ENCODE results near the gene BANP. TPM values are rescaled to one million over a fixed set of nuclear protein-coding genes. Genes with fewer than 3 reads are reported as not detected.

The BANP gene
- total and polyA plus RNA-seq, 12 donors, result 6.1 to 20.4 (median 13.5) TPM

DNA sequence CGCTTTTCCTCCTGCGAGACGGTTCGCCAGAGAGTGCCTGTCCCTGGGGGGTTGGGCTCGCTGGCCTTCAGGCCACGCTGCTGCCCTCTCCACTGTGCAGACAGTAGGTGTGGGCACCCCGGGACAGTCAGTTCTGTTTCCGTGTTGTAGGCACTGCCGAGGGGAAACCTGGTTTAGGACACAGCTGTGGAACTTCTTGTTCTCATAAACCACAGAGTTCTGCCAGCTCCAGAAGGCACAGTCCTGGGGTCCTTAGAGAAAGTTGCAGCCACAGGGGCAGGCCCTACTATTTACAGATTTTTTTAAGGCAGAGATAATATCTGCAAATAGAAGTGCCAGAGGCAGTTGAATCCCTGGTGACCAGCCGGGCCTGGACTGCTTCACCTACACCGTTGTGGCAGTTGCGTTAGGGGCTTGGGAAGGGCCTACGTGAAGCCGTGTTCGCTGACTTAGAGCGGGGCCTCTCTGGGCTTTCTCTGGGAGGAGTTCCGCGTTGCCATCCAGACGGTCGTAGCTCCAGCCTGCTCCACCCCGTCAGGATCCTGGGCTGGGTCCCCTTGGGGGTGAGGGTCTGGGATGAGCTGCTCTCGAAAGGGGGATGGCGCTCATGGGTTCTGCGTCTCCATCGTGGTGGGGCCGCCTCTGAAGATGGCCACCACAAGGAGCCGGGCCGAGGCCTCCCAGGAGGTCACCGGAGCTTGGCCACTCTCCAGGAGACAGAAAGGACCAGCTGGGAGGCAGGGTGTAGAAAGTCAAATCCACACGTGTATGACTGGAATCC is 126.3 kb downstream of the BANP start:
- intact Hi-C loops (cut with DNase I), result no loop called here
- 72 to 82% methylated on average over 30 of the region's 30 CpGs for WGBS, 2 donors
- Histone ChIP-seq H3K36me3 (peaks cover 0 to 57% (median 6%) of the 10 kb centered on the region in 9 donors), H3K9me3 (no peaks in the 10 kb centered on the region), H3K4me1 (peaks cover 0 to 16% (median 4%) of the 10 kb centered on the region in 9 donors), H3K4me3 (no peak overlapping the region), H3K27ac (peak overlapping the region in 4 of 10 donors; percentile 12 to 46 (median 27)), H3K27me3 (no peaks in the 10 kb centered on the region)
- ATAC-seq (peak; percentile 13 to 88 (median 59)), DNase-seq (peak in 1 of 2 donors; percentile 45)
- TF ChIP-seq, protein P1, sequence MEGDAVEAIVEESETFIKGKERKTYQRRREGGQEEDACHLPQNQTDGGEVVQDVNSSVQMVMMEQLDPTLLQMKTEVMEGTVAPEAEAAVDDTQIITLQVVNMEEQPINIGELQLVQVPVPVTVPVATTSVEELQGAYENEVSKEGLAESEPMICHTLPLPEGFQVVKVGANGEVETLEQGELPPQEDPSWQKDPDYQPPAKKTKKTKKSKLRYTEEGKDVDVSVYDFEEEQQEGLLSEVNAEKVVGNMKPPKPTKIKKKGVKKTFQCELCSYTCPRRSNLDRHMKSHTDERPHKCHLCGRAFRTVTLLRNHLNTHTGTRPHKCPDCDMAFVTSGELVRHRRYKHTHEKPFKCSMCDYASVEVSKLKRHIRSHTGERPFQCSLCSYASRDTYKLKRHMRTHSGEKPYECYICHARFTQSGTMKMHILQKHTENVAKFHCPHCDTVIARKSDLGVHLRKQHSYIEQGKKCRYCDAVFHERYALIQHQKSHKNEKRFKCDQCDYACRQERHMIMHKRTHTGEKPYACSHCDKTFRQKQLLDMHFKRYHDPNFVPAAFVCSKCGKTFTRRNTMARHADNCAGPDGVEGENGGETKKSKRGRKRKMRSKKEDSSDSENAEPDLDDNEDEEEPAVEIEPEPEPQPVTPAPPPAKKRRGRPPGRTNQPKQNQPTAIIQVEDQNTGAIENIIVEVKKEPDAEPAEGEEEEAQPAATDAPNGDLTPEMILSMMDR (IDR thresholded peaks at IDR 0.05), result no peak

DNA sequence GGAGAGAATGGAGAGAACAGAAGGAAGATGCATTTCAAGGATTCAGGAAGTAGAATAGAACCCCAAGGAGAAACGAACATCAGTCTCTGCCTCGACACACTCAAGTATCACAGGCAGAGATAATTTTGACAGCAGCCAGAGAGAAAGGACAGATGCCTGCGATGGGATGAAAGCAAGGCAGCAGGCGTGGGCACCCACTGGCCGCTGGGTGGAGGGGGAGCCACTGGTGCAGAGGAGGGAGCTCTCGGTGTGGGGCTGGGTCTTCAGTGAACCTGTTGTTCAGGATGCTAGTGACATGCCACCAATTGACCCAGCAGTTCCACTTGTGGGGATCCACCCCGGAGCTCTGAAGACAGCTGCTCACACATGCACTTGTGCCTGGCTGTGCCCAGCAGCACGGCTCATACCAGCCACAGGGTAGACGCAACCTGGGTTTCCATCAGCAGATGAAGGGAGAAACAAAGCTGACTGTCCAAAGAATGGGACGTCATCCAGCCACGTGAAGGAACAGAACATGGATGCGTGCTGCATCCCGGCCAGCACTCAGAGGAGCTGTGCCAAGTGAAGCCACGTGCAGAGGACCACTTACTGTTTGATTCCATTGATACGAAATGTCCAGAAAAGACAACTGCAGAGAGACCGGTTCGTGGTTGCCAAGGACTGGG is 127.0 kb downstream of the BANP start:
- intact Hi-C loops (cut with DNase I), result no loop called here
- WGBS, 2 donors, result 72 to 84% methylated on average over 17 of the region's 17 CpGs
- Histone ChIP-seq H3K27me3 (no peaks in the 10 kb centered on the region), H3K36me3 (peaks cover 0 to 51% (median under 1%) of the 10 kb centered on the region in 9 donors), H3K4me1 (peaks cover 0 to 16% (median 4%) of the 10 kb centered on the region in 9 donors), H3K9me3 (no peaks in the 10 kb centered on the region), H3K27ac (peak overlapping the region in 1 of 10 donors; percentile 46), H3K4me3 (no peak overlapping the region)
- TF ChIP-seq, protein P1 (IDR thresholded peaks at IDR 0.05), result no peak
- DNase-seq, result no peak
- peak in 7 of 8 donors; percentile 12 to 73 (median 23) for ATAC-seq

DNA sequence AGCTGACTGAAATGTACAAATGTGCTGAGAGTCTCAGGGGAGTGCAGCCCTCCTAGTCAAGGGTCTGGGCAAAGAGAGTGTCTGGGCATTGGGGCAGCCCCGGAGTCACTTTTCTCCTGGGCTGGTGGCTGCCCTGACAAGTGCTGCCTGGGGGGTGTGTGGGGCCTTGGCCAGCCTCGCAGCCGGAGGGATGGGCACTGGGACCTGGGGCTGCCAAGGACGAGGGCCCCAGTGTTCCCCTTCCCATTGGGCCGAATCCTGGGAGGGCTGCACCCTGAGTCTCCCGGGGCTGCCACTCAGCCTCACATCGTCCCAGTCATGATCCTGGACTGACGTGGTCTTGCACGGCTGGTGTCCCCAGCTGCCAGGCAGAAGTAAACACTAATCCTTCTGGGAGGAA is 132.3 kb downstream of the BANP start:
- WGBS, 2 donors, result 86 to 91% methylated on average over 9 of the region's 9 CpGs

DNA sequence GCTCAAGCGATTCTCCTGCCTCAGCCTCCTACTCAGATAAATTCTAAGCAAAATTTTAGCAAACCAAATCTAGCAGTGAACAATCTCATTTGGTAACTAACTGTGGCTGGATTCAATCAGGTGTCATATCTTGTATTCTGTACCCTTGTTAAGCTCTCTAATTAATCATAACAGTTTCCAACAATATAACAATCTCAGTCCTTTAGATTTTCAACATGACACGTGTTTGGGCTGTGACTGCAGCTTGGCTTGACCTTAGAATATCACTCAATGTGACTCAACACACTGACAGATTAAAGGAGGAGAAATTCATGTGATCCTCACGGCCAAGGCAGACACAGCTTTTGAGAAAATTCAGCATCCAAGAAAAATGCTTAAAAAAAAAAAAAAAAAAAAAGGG is 133.6 kb downstream of the BANP start:
- TF ChIP-seq, protein P1 (IDR thresholded peaks at IDR 0.05), result no peak
- H3K4me1 ChIP-seq, result peaks cover 0 to 15% (median 0%) of the 10 kb centered on the region in 9 donors
- H3K27me3 ChIP-seq, result no peaks in the 10 kb centered on the region
- no peak for ATAC-seq
- DNase-seq, result no peak
- peaks cover 0 to 14% (median 0%) of the 10 kb centered on the region in 9 donors for H3K36me3 ChIP-seq
- intact Hi-C loops (cut with DNase I), result no loop called here
- 52 to 63% methylated on average over 3 of the region's 3 CpGs for WGBS, 2 donors
- H3K4me3 ChIP-seq, result no peak overlapping the region
- H3K9me3 ChIP-seq, result no peaks in the 10 kb centered on the region
- no peak overlapping the region for H3K27ac ChIP-seq

More for the DNA sequence above, 132.3 kb downstream of the BANP start:
- intact Hi-C loops (cut with DNase I), result no loop called here
- H3K9me3 ChIP-seq, result no peaks in the 10 kb centered on the region
- H3K27ac ChIP-seq, result no peak overlapping the region
- peaks cover 0 to 14% (median 0%) of the 10 kb centered on the region in 9 donors for H3K36me3 ChIP-seq
- H3K4me3 ChIP-seq, result no peak overlapping the region
- no peaks in the 10 kb centered on the region for H3K27me3 ChIP-seq
- TF ChIP-seq, protein P1 (IDR thresholded peaks at IDR 0.05), result no peak
- H3K4me1 ChIP-seq, result peaks cover 0 to 15% (median 0%) of the 10 kb centered on the region in 9 donors
- ATAC-seq (peak in 1 of 8 donors; percentile 30), DNase-seq (no peak)
